ENCODE measurements around the gene CEBPB. TPM values are rescaled to one million over a fixed set of nuclear protein-coding genes. Genes with fewer than 3 reads are reported as not detected.
"Not testable (repeated sequence)": the region's sequence is repeated elsewhere in the genome, so short reads cannot be mapped to it uniquely, and the experiment has no call there.

Gene CEBPB
- total RNA-seq, 4 donors from 2014 or later, result 202 to 524 (median 275) TPM

GRCh38 chr20:50203951-50204937 is 13.6 kb downstream of the CEBPB start:
- TF ChIP-seq CTCF (IDR thresholded peaks at IDR 0.05) (no peak), POLR2A (IDR thresholded peaks at IDR 0.05) (no peak), EP300 (IDR thresholded peaks at IDR 0.05) (no peak)
- H3K9me3 ChIP-seq, result peaks cover 0 to 10% (median 0%) of the 10 kb centered on the region in 4 donors
- H3K4me1 ChIP-seq, result no peaks in the 10 kb centered on the region
- WGBS, 2 donors, result 93 to 97% methylated on average over 5 of the region's 5 CpGs
- DNase-seq (ENCODE audit: low spot score in 2 of 2), result no peak
- H3K36me3 ChIP-seq, result peaks cover 0 to 15% (median 0%) of the 10 kb centered on the region in 3 donors
- H3K27me3 ChIP-seq, result no peaks in the 10 kb centered on the region
- no peak overlapping the region for H3K4me3 ChIP-seq
- H3K27ac ChIP-seq, result no peak overlapping the region

- no peak for TF ChIP-seq CTCF (IDR thresholded peaks at IDR 0.05)
- no peak for TF ChIP-seq EP300 (IDR thresholded peaks at IDR 0.05)
- peaks cover 0 to 3% (median 0%) of the 10 kb centered on the region in 3 donors for H3K36me3 ChIP-seq
- no peak for DNase-seq (ENCODE audit: low spot score in 2 of 2)
- H3K27me3 ChIP-seq, result no peaks in the 10 kb centered on the region
- 68 to 78% methylated on average over 1 of the region's 1 CpG for WGBS, 2 donors
- no peak overlapping the region for H3K27ac ChIP-seq
- no peaks in the 10 kb centered on the region for H3K4me1 ChIP-seq
- H3K9me3 ChIP-seq, result peaks cover 0 to 5% (median 0%) of the 10 kb centered on the region in 4 donors
- H3K4me3 ChIP-seq, result no peak overlapping the region
These were observed 16.4 kb downstream of the CEBPB start for GRCh38 chr20:50207026-50207425.

- H3K4me1 ChIP-seq, result no peaks in the 10 kb centered on the region
- H3K36me3 ChIP-seq, result peaks cover 0 to 3% (median 0%) of the 10 kb centered on the region in 3 donors
- H3K9me3 ChIP-seq, result peaks cover 0 to 5% (median 0%) of the 10 kb centered on the region in 4 donors
- TF ChIP-seq CTCF (IDR thresholded peaks at IDR 0.05) (no peak), EP300 (IDR thresholded peaks at IDR 0.05) (no peak), POLR2A (IDR thresholded peaks at IDR 0.05) (no peak)
- DNase-seq (ENCODE audit: low spot score in 2 of 2), result no peak
- H3K27ac ChIP-seq, result no peak overlapping the region
- H3K27me3 ChIP-seq, result no peaks in the 10 kb centered on the region
- WGBS, 2 donors, result 78 to 86% methylated on average over 6 to 7 of the region's 7 CpGs
- H3K4me3 ChIP-seq, result no peak overlapping the region
These were observed 17.5 kb downstream of the CEBPB start for GRCh38 chr20:50208085-50208491.

- WGBS, 2 donors, result 87 to 92% methylated on average over 4 of the region's 4 CpGs
- not testable (repeated sequence) for DNase-seq (ENCODE audit: low spot score in 2 of 2); H3K9me3 ChIP-seq
These were observed 18.2 kb downstream of the CEBPB start for GRCh38 chr20:50208815-50209214.

GRCh38 chr20:50210066-50210619 is 19.5 kb downstream of the CEBPB start:
- H3K9me3 ChIP-seq, result no peaks in the 10 kb centered on the region
- H3K36me3 ChIP-seq, result no peaks in the 10 kb centered on the region
- TF ChIP-seq EP300 (IDR thresholded peaks at IDR 0.05) (no peak), POLR2A (IDR thresholded peaks at IDR 0.05) (no peak), CTCF (IDR thresholded peaks at IDR 0.05) (no peak)
- DNase-seq (ENCODE audit: low spot score in 2 of 2), result no peak
- 77 to 82% methylated on average over 6 of the region's 6 CpGs for WGBS, 2 donors
- H3K4me3 ChIP-seq, result no peak overlapping the region
- no peaks in the 10 kb centered on the region for H3K27me3 ChIP-seq
- no peak overlapping the region for H3K27ac ChIP-seq
- H3K4me1 ChIP-seq, result peaks cover 0 to 5% (median 0%) of the 10 kb centered on the region in 4 donors

More at GRCh38 chr20:50208815-50209214, 18.2 kb downstream of the CEBPB start:
- H3K27ac ChIP-seq, H3K36me3 ChIP-seq, H3K27me3 ChIP-seq, H3K4me3 ChIP-seq, H3K4me1 ChIP-seq: not testable (repeated sequence)

All from tibial nerve (tissue), 4 donors.